ENCODE data around the gene TMEM217.

DNA sequence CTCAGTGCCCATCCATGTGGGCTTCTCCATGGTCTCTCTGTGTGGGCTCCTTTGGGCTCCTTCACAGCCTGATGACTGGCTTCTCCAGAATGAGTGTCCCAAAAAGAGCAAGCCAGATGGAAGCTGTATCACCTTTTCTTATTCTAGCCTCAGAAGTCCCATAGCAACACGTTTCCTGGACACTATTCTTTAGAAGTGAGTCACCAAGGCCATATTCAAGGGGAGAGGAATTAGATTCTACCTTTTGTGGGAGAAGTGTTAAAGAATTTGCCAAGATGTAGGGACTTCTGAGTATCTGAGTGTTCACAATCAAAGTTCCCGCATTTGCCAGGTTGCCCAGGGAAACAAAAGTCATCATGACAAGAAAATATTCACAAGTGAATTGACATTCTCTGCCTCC lies 21.0 kb downstream of the TMEM217 start:
- TF ChIP-seq POLR2AphosphoS5 (IDR thresholded peaks at IDR 0.05; ENCODE audit: low read depth, low read length) (no peak), TAF1 (IDR thresholded peaks at IDR 0.05; ENCODE audit: borderline replicate concordance, low read depth, low read length) (no peak), RFX5 (IDR thresholded peaks at IDR 0.05; ENCODE audit: low read length) (no peak), FOSL2 (IDR thresholded peaks at IDR 0.05; ENCODE audit: borderline replicate concordance, low read depth) (no peak), RAD21 (IDR thresholded peaks at IDR 0.05; ENCODE audit: low read length) (no peak)
- TF ChIP-seq, protein P1, sequence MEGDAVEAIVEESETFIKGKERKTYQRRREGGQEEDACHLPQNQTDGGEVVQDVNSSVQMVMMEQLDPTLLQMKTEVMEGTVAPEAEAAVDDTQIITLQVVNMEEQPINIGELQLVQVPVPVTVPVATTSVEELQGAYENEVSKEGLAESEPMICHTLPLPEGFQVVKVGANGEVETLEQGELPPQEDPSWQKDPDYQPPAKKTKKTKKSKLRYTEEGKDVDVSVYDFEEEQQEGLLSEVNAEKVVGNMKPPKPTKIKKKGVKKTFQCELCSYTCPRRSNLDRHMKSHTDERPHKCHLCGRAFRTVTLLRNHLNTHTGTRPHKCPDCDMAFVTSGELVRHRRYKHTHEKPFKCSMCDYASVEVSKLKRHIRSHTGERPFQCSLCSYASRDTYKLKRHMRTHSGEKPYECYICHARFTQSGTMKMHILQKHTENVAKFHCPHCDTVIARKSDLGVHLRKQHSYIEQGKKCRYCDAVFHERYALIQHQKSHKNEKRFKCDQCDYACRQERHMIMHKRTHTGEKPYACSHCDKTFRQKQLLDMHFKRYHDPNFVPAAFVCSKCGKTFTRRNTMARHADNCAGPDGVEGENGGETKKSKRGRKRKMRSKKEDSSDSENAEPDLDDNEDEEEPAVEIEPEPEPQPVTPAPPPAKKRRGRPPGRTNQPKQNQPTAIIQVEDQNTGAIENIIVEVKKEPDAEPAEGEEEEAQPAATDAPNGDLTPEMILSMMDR (IDR thresholded peaks at IDR 0.05) = no peak
- TF ChIP-seq, protein P2, sequence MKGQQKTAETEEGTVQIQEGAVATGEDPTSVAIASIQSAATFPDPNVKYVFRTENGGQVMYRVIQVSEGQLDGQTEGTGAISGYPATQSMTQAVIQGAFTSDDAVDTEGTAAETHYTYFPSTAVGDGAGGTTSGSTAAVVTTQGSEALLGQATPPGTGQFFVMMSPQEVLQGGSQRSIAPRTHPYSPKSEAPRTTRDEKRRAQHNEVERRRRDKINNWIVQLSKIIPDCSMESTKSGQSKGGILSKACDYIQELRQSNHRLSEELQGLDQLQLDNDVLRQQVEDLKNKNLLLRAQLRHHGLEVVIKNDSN (IDR thresholded peaks at IDR 0.05; ENCODE audit: borderline replicate concordance, low read depth) = no peak

Data from SK-N-SH (cell line).